Caco-2 (cell line): ENCODE results near the gene SLC22A13. TPM values are rescaled to one million over a fixed set of nuclear protein-coding genes. Genes with fewer than 3 reads are reported as not detected.
A peak's percentile ranks its signal among the peaks of the same experiment; 100 is the strongest.

Experiments
- BruUV-seq: library from RNA; stranded (reverse); fragments of 400-500 nt; replicated peaks from 2 replicates; lab custom pipeline; 2021; lab: Mats Ljungman, UMichigan
- CTCF ChIA-PET: fragments of 300-600 bp; sonication (Branson Sonifier 250); formaldehyde crosslinking; loops from one replicate; lab custom pipeline; 2022; ENCODE audit warnings: antibody characterized with exemption; lab: Charles Lee
- POLR2A ChIA-PET: fragments of 300-600 bp; sonication (Branson Sonifier 250); formaldehyde crosslinking; loops from one replicate; lab custom pipeline; 2022; ENCODE audit warnings: antibody characterized with exemption; lab: Charles Lee
- DNase-seq, 2 experiments: peaks; one replicate each; pipeline versions ENCODE4 v3.0.0 to v3.0.0-alpha.2; 2020 to 2022
- H3K27me3 ChIP-seq: replicated peaks from 2 replicates; pipeline ENCODE4 v1.6.0; 2011; ENCODE audit warnings: low read length; ENCODE audit not compliant: control insufficient read depth, insufficient read depth
- H3K36me3 ChIP-seq: 2 replicates; pipeline ENCODE4 v1.5.1; 2011; ENCODE audit warnings: low read length; ENCODE audit not compliant: control insufficient read depth, insufficient read depth
- H3K4me1 ChIP-seq: fragments of 250-450 bp; sonication (Bioruptor Pico); 2 replicates; pipeline ENCODE4 v1.5.1; 2020; ENCODE audit warnings: mild to moderate bottlenecking
- H3K4me3 ChIP-seq: 2 replicates; pipeline ENCODE4 v1.5.1; 2011; ENCODE audit warnings: low read depth, mild to moderate bottlenecking, control low read depth, low read length
- H3K9me3 ChIP-seq: fragments of 250-450 bp; sonication (Bioruptor Pico); 2 replicates; pipeline ENCODE4 v1.5.1; 2020; ENCODE audit warnings: mild to moderate bottlenecking, moderate library complexity
- H3K27ac Mint-ChIP-seq: one replicate; pipeline ENCODE4 v1.8.0; 2022; ENCODE audit warnings: mixed read lengths; ENCODE audit not compliant: unreplicated experiment
- H3K27me3 Mint-ChIP-seq: one replicate; pipeline ENCODE4 v1.8.0; 2022; ENCODE audit warnings: mixed read lengths; ENCODE audit not compliant: insufficient read depth, unreplicated experiment
- H3K36me3 Mint-ChIP-seq: one replicate; pipeline ENCODE4 v1.8.0; 2022; ENCODE audit warnings: mild to moderate bottlenecking, mixed read lengths; ENCODE audit not compliant: insufficient read depth, unreplicated experiment
- H3K4me1 Mint-ChIP-seq: one replicate; pipeline ENCODE4 v1.8.0; 2022; ENCODE audit warnings: low read depth, mixed read lengths; ENCODE audit not compliant: unreplicated experiment
- H3K4me3 Mint-ChIP-seq: one replicate; pipeline ENCODE4 v1.8.0; 2022; ENCODE audit warnings: mild to moderate bottlenecking, moderate library complexity, mixed read lengths; ENCODE audit not compliant: unreplicated experiment
- H3K9me3 Mint-ChIP-seq: one replicate; pipeline ENCODE4 v1.8.0; 2022; ENCODE audit warnings: mixed read lengths; ENCODE audit not compliant: unreplicated experiment
- CTCF ChIP-seq, 2 experiments: fragments of 200-600 bp in 1 of 2; IDR thresholded peaks; 1 replicate in 1 of 2; 2 replicates in 1 of 2; pipeline versions ENCODE4 v1.5.1 to v1.8.0; 2011 to 2022; ENCODE audit warnings: antibody characterized with exemption in 1 of 2, control low read depth in 1 of 2, inconsistent platforms in 1 of 2, low read depth in 1 of 2, low read length in 1 of 2, mild to moderate bottlenecking in 1 of 2, moderate library complexity in 1 of 2; ENCODE audit not compliant: insufficient read depth in 1 of 2, severe bottlenecking in 1 of 2, unreplicated experiment in 1 of 2
- intact Hi-C: fragments of 100-400 bp; cut with micrococcal nuclease; formaldehyde crosslinking; loops from one replicate; pipeline ENCODE4 v1.10.0; 2022; ENCODE audit not compliant: unreplicated experiment
- total RNA-seq: library from RNA; stranded (reverse); gene quantifications from 2 replicates; pipeline ENCODE4 v1.2.3, GENCODE V29; 2022

The SLC22A13 gene
- total RNA-seq, 1 experiment from 2014 or later = 0.36 TPM

DNA sequence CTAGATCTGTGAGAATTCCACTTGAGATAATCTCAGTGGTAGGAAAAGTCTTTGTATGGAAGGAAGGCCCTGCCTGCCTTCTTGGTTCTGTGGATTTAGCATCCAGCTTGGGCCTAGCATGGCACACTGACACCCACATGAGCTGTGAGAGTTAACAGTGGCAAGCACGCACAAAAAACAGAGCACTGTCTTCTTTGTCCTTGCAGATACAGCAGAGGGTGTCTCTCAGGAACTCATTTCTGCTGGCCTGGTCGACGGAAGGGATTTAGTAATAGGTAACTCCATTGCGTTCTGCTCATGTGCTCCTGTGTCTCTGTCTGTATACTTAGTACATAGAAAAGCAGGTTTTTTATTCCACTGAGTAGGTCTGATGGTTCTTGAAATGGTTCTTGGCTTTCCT is 14.4 kb upstream of the SLC22A13 start:
- Mint-ChIP-seq H3K4me1 (no peaks in the 10 kb centered on the region), H3K4me3 (no peak overlapping the region), H3K9me3 (no peaks in the 10 kb centered on the region), H3K27me3 (no peaks in the 10 kb centered on the region), H3K27ac (no peak overlapping the region), H3K36me3 (peaks cover 51% of the 10 kb centered on the region)
- no TSS peak for BruUV-seq
- Histone ChIP-seq H3K27me3 (no peaks in the 10 kb centered on the region), H3K9me3 (no peaks in the 10 kb centered on the region), H3K4me3 (no peak overlapping the region), H3K36me3 (peaks cover 1% of the 10 kb centered on the region; the same call in 1 of the 2 replicates), H3K4me1 (no peaks in the 10 kb centered on the region)
- ChIA-PET POLR2A (no interaction called here), CTCF (no interaction called here)
- no peak for DNase-seq
- TF ChIP-seq CTCF (IDR thresholded peaks at IDR 0.05; ENCODE audit: insufficient read depth in 1 of 2, low read depth in 1 of 2, low read length in 1 of 2, severe bottlenecking in 1 of 2, unreplicated experiment in 1 of 2) = no peak
- intact Hi-C loops = no loop called here

GRCh38 chr3:38253704-38254103 is 11.9 kb upstream of the SLC22A13 start:
- Mint-ChIP-seq H3K4me1 (peaks cover 4% of the 10 kb centered on the region), H3K27ac (no peak overlapping the region), H3K36me3 (peaks cover 39% of the 10 kb centered on the region), H3K9me3 (no peaks in the 10 kb centered on the region), H3K27me3 (no peaks in the 10 kb centered on the region), H3K4me3 (no peak overlapping the region)
- Histone ChIP-seq H3K36me3 (peaks cover 1% of the 10 kb centered on the region; the same call in 1 of the 2 replicates), H3K4me1 (no peaks in the 10 kb centered on the region), H3K9me3 (no peaks in the 10 kb centered on the region), H3K4me3 (no peak overlapping the region), H3K27me3 (no peaks in the 10 kb centered on the region)
- ChIA-PET CTCF (no interaction called here), POLR2A (no interaction called here)
- no peak for DNase-seq
- BruUV-seq = TSS peak; percentile 23
- TF ChIP-seq CTCF (IDR thresholded peaks at IDR 0.05; ENCODE audit: insufficient read depth in 1 of 2, low read depth in 1 of 2, low read length in 1 of 2, severe bottlenecking in 1 of 2, unreplicated experiment in 1 of 2) = no peak
- intact Hi-C loops = no loop called here

DNA sequence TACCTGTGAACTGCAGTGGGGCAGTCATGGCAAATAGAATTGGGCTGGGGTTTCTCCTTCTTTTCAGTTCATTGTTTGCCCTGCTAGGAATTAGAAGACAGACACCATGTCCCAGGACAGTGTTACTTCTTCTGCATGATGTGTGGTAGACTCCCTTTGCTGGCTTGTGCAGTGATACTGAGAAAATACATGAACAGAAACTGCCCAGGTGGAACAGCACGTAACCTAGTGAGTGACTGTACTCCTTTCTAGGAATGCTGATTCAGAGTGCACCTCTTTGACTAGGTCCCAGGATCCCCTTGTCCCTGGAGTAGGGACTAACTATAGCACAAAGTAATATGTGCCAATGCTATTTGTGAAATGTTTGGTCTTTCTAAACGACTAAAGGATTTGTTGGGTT is 10.7 kb upstream of the SLC22A13 start:
- no peak overlapping the region for H3K27ac Mint-ChIP-seq
- DNase-seq = no peak
- H3K27me3 ChIP-seq = no peaks in the 10 kb centered on the region
- TF ChIP-seq CTCF (IDR thresholded peaks at IDR 0.05; ENCODE audit: insufficient read depth in 1 of 2, low read depth in 1 of 2, low read length in 1 of 2, severe bottlenecking in 1 of 2, unreplicated experiment in 1 of 2) = no peak
- H3K4me1 Mint-ChIP-seq = peaks cover 4% of the 10 kb centered on the region
- peaks cover 1% of the 10 kb centered on the region; the same call in 1 of the 2 replicates for H3K36me3 ChIP-seq
- no peaks in the 10 kb centered on the region for H3K9me3 Mint-ChIP-seq
- no peaks in the 10 kb centered on the region for H3K4me1 ChIP-seq
- intact Hi-C loops = no loop called here
- H3K27me3 Mint-ChIP-seq = no peaks in the 10 kb centered on the region
- no peaks in the 10 kb centered on the region for H3K9me3 ChIP-seq
- ChIA-PET CTCF (no interaction called here), POLR2A (no interaction called here)
- no TSS peak for BruUV-seq
- no peak overlapping the region for H3K4me3 Mint-ChIP-seq
- H3K36me3 Mint-ChIP-seq = peaks cover 32% of the 10 kb centered on the region
- H3K4me3 ChIP-seq = no peak overlapping the region
